ENCODE data around the gene RMND5B. TPM values are rescaled to one million over a fixed set of nuclear protein-coding genes. Genes with fewer than 3 reads are reported as not detected.
A peak's percentile ranks its signal among the peaks of the same experiment; 100 is the strongest.

Gene RMND5B
- total RNA-seq, 1 experiment from 2014 or later, result 30.3 TPM

GRCh38 chr5:178192244-178192643 lies 61.4 kb downstream of the RMND5B start:
- Histone ChIP-seq H3K27me3 (ENCODE audit: insufficient read depth, low read depth) (peaks cover 17% of the 10 kb centered on the region), H3K9me2 (ENCODE audit: insufficient read depth) (no peaks in the 10 kb centered on the region), H3K27ac (no peak overlapping the region), H3F3A (ENCODE audit: insufficient read depth, low read depth) (peaks cover 8% of the 10 kb centered on the region; the same call in 1 of the 2 replicates), H3K4me2 (no peak overlapping the region), H3K9me3 (ENCODE audit: insufficient read depth, low read depth) (no peaks in the 10 kb centered on the region), H2AFZ (no peak overlapping the region), H4K20me1 (ENCODE audit: insufficient read depth) (no peaks in the 10 kb centered on the region), H3K4me1 (replicated peaks; ENCODE audit: insufficient read depth) (peaks cover 6% of the 10 kb centered on the region; the same call in 1 of the 2 replicates), H3K4me3 (no peak overlapping the region), H3K79me2 (ENCODE audit: low read depth) (no peaks in the 10 kb centered on the region), H3K36me3 (ENCODE audit: low read depth) (no peaks in the 10 kb centered on the region)
- ChIA-PET CTCF (interaction anchor here (0.6 kb wide), 1 partner anchor 32 kb away, joined by 3 read pairs; no protein-coding TSS in a partner anchor), POLR2A (ENCODE audit: unreplicated experiment) (no interaction called here)
- DNase-seq, result peak in 1 of 2 experiments; percentile 49
- TF ChIP-seq EZH2 (IDR thresholded peaks at IDR 0.05; ENCODE audit: low read depth), result no peak
- TF ChIP-seq CTCF (conservative IDR thresholded peaks at IDR 0.05), result no peak
- intact Hi-C loops (cut with micrococcal nuclease; ENCODE audit: unreplicated experiment), result no loop called here
- no TSS peak for BruUV-seq (replicated peaks)

GRCh38 chr5:178192787-178193186 lies 62.0 kb downstream of the RMND5B start:
- H3K36me3 ChIP-seq (ENCODE audit: low read depth), result no peaks in the 10 kb centered on the region
- BruUV-seq (replicated peaks), result no TSS peak
- H3K27me3 ChIP-seq (ENCODE audit: insufficient read depth, low read depth), result peaks cover 17% of the 10 kb centered on the region
- H3K4me2 ChIP-seq, result no peak overlapping the region
- no peak overlapping the region for H2AFZ ChIP-seq
- no peak overlapping the region for H3K4me3 ChIP-seq
- ChIA-PET POLR2A (ENCODE audit: unreplicated experiment) (no interaction called here), CTCF (no interaction called here)
- intact Hi-C loops (cut with micrococcal nuclease; ENCODE audit: unreplicated experiment), result no loop called here
- no peak for TF ChIP-seq EZH2 (IDR thresholded peaks at IDR 0.05; ENCODE audit: low read depth)
- no peak for TF ChIP-seq CTCF (conservative IDR thresholded peaks at IDR 0.05)
- no peaks in the 10 kb centered on the region for H4K20me1 ChIP-seq (ENCODE audit: insufficient read depth)
- no peaks in the 10 kb centered on the region for H3K79me2 ChIP-seq (ENCODE audit: low read depth)
- H3K9me3 ChIP-seq (ENCODE audit: insufficient read depth, low read depth), result no peaks in the 10 kb centered on the region
- peaks cover 8% of the 10 kb centered on the region; the same call in 1 of the 2 replicates for H3F3A ChIP-seq (ENCODE audit: insufficient read depth, low read depth)
- H3K27ac ChIP-seq, result no peak overlapping the region
- no peaks in the 10 kb centered on the region for H3K9me2 ChIP-seq (ENCODE audit: insufficient read depth)
- peaks cover 6% of the 10 kb centered on the region; the same call in 1 of the 2 replicates for H3K4me1 ChIP-seq (replicated peaks; ENCODE audit: insufficient read depth)
- no peak for DNase-seq

- intact Hi-C loops (cut with micrococcal nuclease; ENCODE audit: unreplicated experiment), result no loop called here
- Histone ChIP-seq H3K36me3 (ENCODE audit: low read depth) (no peaks in the 10 kb centered on the region), H3K27ac (no peak overlapping the region), H4K20me1 (ENCODE audit: insufficient read depth) (no peaks in the 10 kb centered on the region), H3K4me3 (no peak overlapping the region), H2AFZ (no peak overlapping the region), H3K9me3 (ENCODE audit: insufficient read depth, low read depth) (no peaks in the 10 kb centered on the region), H3K4me2 (no peak overlapping the region), H3F3A (ENCODE audit: insufficient read depth, low read depth) (peaks cover 8% of the 10 kb centered on the region; the same call in 1 of the 2 replicates), H3K4me1 (replicated peaks; ENCODE audit: insufficient read depth) (peaks cover 6% of the 10 kb centered on the region; the same call in 1 of the 2 replicates), H3K9me2 (ENCODE audit: insufficient read depth) (no peaks in the 10 kb centered on the region), H3K79me2 (ENCODE audit: low read depth) (no peaks in the 10 kb centered on the region), H3K27me3 (ENCODE audit: insufficient read depth, low read depth) (peaks cover 17% of the 10 kb centered on the region)
- ChIA-PET CTCF (no interaction called here), POLR2A (ENCODE audit: unreplicated experiment) (no interaction called here)
- no peak for DNase-seq
- no TSS peak for BruUV-seq (replicated peaks)
- TF ChIP-seq EZH2 (IDR thresholded peaks at IDR 0.05; ENCODE audit: low read depth), result no peak
- TF ChIP-seq CTCF (conservative IDR thresholded peaks at IDR 0.05), result no peak
Observed at GRCh38 chr5:178193251-178193809, 62.5 kb downstream of the RMND5B start.

Measured in PC-9 (cell line).